Activated CD8-positive, alpha-beta T cell treated with anti-CD3 and anti-CD28 coated beads, Interleukin-2, amount 10 ng/mL, durations not matched to agents 7 days and 5 days (primary cell): Measurements from ENCODE around the gene ZDHHC21. TPM values are rescaled to one million over a fixed set of nuclear protein-coding genes. Genes with fewer than 3 reads are reported as not detected.
A peak's percentile ranks its signal among the peaks of the same experiment; 100 is the strongest.

Experiments used
- ATAC-seq: fragments of 150-1000 bp; cut with Tn5 transposase; one replicate; pipeline ENCODE4 v1.10.0; 2021; ENCODE audit warnings: moderate library complexity
- CTCF ChIA-PET: fragments of 350-600 bp; sonication (Branson Sonifier 250); formaldehyde crosslinking; loops from one replicate; lab custom pipeline; 2021; ENCODE audit warnings: antibody characterized with exemption; lab: Charles Lee
- POLR2A ChIA-PET: fragments of 350-600 bp; sonication (Branson Sonifier 250); formaldehyde crosslinking; loops from one replicate; lab custom pipeline; 2021; ENCODE audit warnings: antibody characterized with exemption; lab: Charles Lee
- DNase-seq: peaks from one replicate; pipeline ENCODE4 v3.0.0-alpha.2; 2020
- H3K27ac Mint-ChIP-seq: one replicate; pipeline ENCODE4 v1.8.0; 2021; ENCODE audit warnings: mild to moderate bottlenecking, mixed read lengths
- H3K27me3 Mint-ChIP-seq: one replicate; pipeline ENCODE4 v1.8.0; 2021; ENCODE audit warnings: low read depth, mixed read lengths
- H3K36me3 Mint-ChIP-seq: one replicate; pipeline ENCODE4 v1.8.0; 2021; ENCODE audit warnings: low read depth, mixed read lengths
- H3K4me1 Mint-ChIP-seq: one replicate; pipeline ENCODE4 v1.8.0; 2021; ENCODE audit warnings: low read depth, mixed read lengths
- H3K4me3 Mint-ChIP-seq: one replicate; pipeline ENCODE4 v1.8.0; 2021; ENCODE audit warnings: mild to moderate bottlenecking, mixed read lengths
- H3K9me3 Mint-ChIP-seq: one replicate; pipeline ENCODE4 v1.8.0; 2022; ENCODE audit warnings: mixed read lengths; ENCODE audit not compliant: insufficient read depth
- total RNA-seq, 2 experiments: library from RNA; stranded (reverse); gene quantifications; one replicate each; pipeline ENCODE4 v1.2.3, GENCODE V29; 2021

Gene ZDHHC21, protein sequence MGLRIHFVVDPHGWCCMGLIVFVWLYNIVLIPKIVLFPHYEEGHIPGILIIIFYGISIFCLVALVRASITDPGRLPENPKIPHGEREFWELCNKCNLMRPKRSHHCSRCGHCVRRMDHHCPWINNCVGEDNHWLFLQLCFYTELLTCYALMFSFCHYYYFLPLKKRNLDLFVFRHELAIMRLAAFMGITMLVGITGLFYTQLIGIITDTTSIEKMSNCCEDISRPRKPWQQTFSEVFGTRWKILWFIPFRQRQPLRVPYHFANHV
- total RNA-seq, result 1 to 10 TPM; 5.9 to 6.5 TPM

DNA sequence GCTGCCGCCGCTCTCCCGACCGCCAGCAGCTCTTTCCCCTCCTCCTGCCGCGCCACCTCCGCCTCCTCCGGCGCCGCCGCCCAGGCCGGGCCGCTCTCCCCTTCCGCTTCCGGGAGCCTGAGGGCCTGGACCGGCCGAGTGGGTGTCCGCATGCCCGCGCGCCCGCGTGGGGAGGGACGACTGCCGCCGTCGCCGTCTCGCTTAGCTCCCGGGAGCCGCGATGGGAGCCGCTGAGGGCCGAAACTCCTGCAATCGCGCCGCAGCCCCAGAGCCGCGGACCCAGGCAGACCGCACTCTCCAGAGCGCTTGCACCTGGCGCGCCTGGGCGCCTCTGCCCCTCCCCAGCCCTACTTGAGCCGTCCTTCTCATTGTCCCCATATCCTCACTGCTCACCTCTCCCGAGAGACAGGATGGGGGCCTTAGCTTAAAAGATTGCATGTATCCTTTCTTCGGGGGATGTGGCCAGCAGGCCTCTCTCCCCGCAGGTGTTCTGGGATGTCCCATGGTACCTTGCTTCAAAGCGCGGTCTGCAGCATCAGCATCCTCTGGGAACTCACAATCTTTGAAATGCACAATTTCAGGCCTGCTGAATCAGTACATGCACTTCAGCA, at the start of gene ZDHHC21:
Gene ZDHHC21, minus strand, starts transcription at position 182 of the 611 bp plus-strand sequence. CDS start 19,092 bp downstream, outside the sequence.
- peak; percentile 63 for DNase-seq
- ChIA-PET POLR2A (interaction anchor here (1.4 kb wide), 1 partner anchor 16 kb away, joined by 3 read pairs; no protein-coding TSS in a partner anchor), CTCF (interaction anchor here (1.4 to 1.7 kb wide), 2 partner anchors 18 to 32 kb away, joined by 4 to 6 read pairs; no protein-coding TSS in a partner anchor)
- Mint-ChIP-seq H3K36me3 (peaks cover 16% of the 10 kb centered on the region), H3K9me3 (no peaks in the 10 kb centered on the region), H3K27ac (peak within 1 kb of the TSS; percentile 84), H3K4me1 (peaks cover 29% of the 10 kb centered on the region), H3K4me3 (peak within 1 kb of the TSS; percentile 89), H3K27me3 (peaks cover 17% of the 10 kb centered on the region)
- peak; percentile 95 for ATAC-seq

DNA sequence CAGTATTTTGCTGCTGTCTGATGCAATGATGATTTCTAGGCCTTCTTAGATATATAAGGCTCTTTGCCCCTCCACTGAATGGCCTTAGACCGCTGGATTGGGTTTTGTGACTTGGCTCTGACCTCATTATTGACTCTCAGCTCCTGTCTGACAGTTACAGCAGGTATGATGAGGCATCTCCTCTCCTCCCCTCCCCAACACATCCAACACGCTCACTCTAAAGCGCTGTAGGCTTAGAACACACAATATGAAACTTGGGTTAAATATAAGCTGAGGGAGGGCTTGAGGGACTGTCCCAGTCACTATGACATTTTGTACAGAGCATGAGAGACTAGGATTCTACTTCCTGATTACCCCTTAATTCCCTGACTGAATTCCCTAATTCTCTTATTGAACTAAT, 48.1 kb upstream of the ZDHHC21 start:
- CTCF ChIA-PET, result no interaction called here
- peaks cover 5% of the 10 kb centered on the region for H3K27me3 Mint-ChIP-seq
- no peak overlapping the region for H3K27ac Mint-ChIP-seq
- H3K4me1 Mint-ChIP-seq, result no peaks in the 10 kb centered on the region
- POLR2A ChIA-PET, result no interaction called here
- ATAC-seq, result no peak
- H3K36me3 Mint-ChIP-seq, result no peaks in the 10 kb centered on the region
- no peaks in the 10 kb centered on the region for H3K9me3 Mint-ChIP-seq
- H3K4me3 Mint-ChIP-seq, result no peak overlapping the region
- DNase-seq, result no peak

DNA sequence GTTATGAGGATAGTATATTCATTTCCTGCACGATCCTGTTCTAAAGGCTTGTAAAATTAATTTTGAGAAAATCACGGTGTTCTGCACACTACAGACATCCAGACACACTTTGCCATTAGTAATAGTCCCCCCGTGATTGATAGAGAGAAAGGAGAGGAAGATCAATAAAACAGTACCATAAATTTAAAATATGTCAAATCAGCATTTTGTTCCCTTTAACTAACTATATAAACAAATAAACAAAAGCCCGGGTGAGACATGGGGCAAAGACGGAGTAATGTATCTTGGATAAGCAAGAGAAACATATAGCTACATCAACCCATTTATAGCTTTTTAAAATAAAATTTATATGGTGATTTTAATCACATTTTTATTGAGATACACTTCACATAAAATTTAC, 39.9 kb upstream of the ZDHHC21 start:
- no peaks in the 10 kb centered on the region for H3K9me3 Mint-ChIP-seq
- H3K4me1 Mint-ChIP-seq, result no peaks in the 10 kb centered on the region
- H3K36me3 Mint-ChIP-seq, result no peaks in the 10 kb centered on the region
- H3K27ac Mint-ChIP-seq, result no peak overlapping the region
- DNase-seq, result no peak
- POLR2A ChIA-PET, result no interaction called here
- H3K27me3 Mint-ChIP-seq, result peaks cover 2% of the 10 kb centered on the region
- CTCF ChIA-PET, result no interaction called here
- ATAC-seq, result no peak
- H3K4me3 Mint-ChIP-seq, result no peak overlapping the region

DNA sequence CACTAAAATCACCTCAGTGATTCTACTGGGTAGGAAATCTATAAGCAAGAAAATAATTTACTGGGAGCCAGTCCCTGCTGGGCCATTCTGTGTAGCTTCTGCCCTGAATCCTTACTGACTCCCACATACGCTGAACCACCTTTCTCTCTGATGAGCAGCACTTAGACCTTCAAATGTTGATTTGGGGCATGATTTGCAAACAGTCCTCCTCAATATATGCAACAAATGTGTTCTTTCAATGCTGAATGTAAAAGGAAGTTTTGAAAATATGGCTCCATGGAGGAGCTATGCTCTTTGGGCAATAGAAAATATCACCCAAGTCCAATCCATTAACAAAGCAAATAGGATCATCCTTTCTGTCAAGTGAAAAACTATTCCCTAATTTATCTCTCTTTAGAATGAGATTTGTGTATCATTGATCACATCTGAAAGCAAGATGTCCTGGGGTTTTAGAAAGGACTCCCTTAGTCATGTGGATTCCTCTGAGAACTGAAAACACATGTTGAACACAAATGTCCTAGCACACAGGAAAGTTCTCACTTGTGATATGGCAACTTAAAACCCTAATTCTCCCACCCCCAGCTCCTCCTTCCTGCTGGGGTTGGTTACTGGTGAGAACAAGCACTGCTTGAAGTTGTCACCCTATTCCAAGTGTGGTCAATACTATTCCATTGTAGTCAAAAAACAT, 38.2 kb upstream of the ZDHHC21 start:
- H3K4me3 Mint-ChIP-seq, result no peak overlapping the region
- no peak for DNase-seq
- ATAC-seq, result no peak
- H3K27me3 Mint-ChIP-seq, result peaks cover 2% of the 10 kb centered on the region
- CTCF ChIA-PET, result no interaction called here
- POLR2A ChIA-PET, result no interaction called here
- H3K36me3 Mint-ChIP-seq, result no peaks in the 10 kb centered on the region
- H3K4me1 Mint-ChIP-seq, result no peaks in the 10 kb centered on the region
- H3K27ac Mint-ChIP-seq, result no peak overlapping the region
- no peaks in the 10 kb centered on the region for H3K9me3 Mint-ChIP-seq

DNA sequence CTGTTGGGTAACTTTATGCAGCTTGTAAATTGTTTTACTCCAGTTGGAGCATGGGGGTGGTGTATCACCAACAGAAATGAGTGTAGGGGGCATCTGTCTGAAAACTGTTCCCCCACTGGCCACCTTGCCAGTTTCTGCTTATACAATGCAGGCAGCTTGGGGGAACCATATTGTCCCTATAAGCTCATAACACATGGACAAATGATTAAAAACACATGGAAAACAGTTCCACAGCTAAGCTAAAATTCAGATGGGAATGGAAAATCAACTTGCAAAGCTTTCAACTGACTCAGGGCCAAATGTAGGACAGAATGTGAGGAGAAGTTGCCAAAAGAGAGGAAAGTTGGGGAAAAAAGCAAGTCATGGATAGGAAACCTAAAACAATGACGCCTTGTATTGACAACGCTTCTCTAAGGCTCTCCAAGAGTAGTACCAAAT, 37.2 kb upstream of the ZDHHC21 start:
- H3K27me3 Mint-ChIP-seq, result peaks cover 2% of the 10 kb centered on the region
- ChIA-PET POLR2A (no interaction called here), CTCF (no interaction called here)
- DNase-seq (no peak), ATAC-seq (no peak)
- no peak overlapping the region for H3K27ac Mint-ChIP-seq
- H3K9me3 Mint-ChIP-seq, result no peaks in the 10 kb centered on the region
- H3K4me3 Mint-ChIP-seq, result no peak overlapping the region
- H3K4me1 Mint-ChIP-seq, result no peaks in the 10 kb centered on the region
- H3K36me3 Mint-ChIP-seq, result no peaks in the 10 kb centered on the region

DNA sequence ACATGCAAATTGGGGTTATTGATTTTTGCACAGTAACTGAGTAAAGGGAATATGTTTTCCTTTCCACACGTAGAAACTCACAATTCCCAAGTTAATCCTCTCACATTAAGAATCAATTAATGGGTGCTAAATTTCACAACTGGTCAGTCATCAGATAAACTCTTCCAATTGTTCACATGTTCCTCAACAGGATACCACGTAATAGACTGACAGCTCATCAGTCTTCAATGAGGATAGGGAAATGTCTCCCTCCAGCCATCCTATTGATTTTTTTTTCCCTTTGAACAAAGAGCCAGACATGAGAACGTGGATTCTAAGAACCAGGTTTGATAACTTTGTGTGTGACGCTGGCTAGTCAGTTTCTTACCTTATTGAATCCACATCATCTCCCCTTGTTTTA, 30.1 kb upstream of the ZDHHC21 start:
- ChIA-PET CTCF (interaction anchor here (1.1 kb wide), 1 partner anchor 9 kb away, joined by 3 read pairs; no protein-coding TSS in a partner anchor), POLR2A (no interaction called here)
- no peaks in the 10 kb centered on the region for H3K36me3 Mint-ChIP-seq
- ATAC-seq (no peak), DNase-seq (no peak)
- H3K9me3 Mint-ChIP-seq, result no peaks in the 10 kb centered on the region
- H3K27ac Mint-ChIP-seq, result no peak overlapping the region
- peaks cover 9% of the 10 kb centered on the region for H3K27me3 Mint-ChIP-seq
- no peaks in the 10 kb centered on the region for H3K4me1 Mint-ChIP-seq
- no peak overlapping the region for H3K4me3 Mint-ChIP-seq

DNA sequence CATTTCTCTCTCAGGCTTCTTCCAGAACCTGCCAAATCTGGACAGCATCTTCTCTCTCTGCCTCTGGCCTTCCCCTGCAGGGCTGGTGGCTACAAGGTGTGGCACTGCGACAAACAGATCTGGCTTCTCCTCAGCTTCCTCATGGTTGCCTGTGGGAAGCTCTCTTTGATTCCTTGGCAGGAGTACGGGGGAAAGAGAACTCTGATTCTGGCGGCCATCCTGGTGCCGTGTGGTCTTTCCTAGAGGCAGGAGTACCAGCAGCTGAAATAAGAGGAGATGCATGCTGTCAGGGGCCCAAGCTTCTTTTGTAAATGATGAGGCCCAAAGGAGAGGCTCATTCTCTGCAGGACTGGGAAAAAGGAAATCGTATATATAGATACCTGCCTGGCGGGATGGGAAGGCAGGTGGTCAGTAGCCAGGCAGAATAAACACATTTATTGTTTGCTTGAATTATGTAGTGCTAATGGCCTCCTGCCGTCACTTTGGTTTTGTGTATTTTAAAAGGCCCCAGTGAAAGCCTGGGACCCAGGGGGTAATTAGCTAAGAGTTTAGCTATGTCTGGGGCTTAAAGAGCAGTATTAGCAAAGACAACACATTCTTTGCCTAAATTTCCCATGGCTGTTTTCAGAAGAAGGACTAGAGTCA, 29.3 kb upstream of the ZDHHC21 start, which contains the start of gene CER1:
Gene CER1, minus strand, starts transcription at position 343 of the 645 bp plus-strand sequence. Its CDS starts 61 bp downstream, at position 282.
- H3K4me1 Mint-ChIP-seq, result no peaks in the 10 kb centered on the region
- no peak within 1 kb of the TSS for H3K27ac Mint-ChIP-seq
- ChIA-PET POLR2A (no interaction called here), CTCF (interaction anchor here (1.1 kb wide), 1 partner anchor 10 kb away, joined by 3 read pairs; no protein-coding TSS in a partner anchor)
- ATAC-seq, result no peak
- peaks cover 11% of the 10 kb centered on the region for H3K27me3 Mint-ChIP-seq
- H3K9me3 Mint-ChIP-seq, result no peaks in the 10 kb centered on the region
- no peaks in the 10 kb centered on the region for H3K36me3 Mint-ChIP-seq
- no peak within 1 kb of the TSS for H3K4me3 Mint-ChIP-seq
- no peak for DNase-seq

DNA sequence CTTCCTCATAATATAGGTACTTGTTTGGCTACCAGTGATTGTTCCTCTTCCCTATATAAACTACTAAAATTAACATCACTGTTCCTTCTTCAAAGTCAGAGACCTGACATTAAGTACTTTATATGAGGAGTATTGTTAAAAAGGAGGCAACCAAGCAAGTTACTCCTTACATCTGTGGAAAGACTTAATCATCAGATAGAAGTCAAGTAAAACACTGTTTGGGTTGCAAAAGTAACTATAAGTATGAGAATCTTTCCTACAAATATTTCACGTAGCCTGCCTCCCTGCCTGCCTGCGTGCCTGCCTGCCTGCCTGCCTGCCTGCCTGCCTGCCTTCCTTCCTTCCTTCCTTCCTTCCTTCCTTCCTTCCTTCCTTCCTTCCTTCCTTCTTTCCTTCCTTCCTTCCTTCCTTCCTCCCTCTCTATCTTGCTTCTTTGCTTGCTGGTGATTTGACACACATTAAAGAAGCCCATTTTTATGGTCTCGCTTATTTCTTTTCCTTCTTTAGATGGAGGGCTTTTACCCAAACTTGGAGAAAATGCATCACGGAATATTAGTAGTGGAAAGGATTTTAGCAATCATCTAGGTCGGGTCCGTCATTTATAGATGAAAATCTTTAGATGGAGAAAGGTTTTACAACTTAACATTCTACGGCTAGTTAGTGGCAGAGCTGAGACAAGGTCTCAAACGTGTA, 26.1 kb upstream of the ZDHHC21 start:
- Mint-ChIP-seq H3K4me3 (no peak overlapping the region), H3K27ac (no peak overlapping the region), H3K9me3 (no peaks in the 10 kb centered on the region), H3K4me1 (no peaks in the 10 kb centered on the region), H3K27me3 (peaks cover 11% of the 10 kb centered on the region), H3K36me3 (no peaks in the 10 kb centered on the region)
- CTCF ChIA-PET, result interaction anchor here (0.6 kb wide), 1 partner anchor 1069 kb away, joined by 4 read pairs; no protein-coding TSS in a partner anchor
- DNase-seq (no peak), ATAC-seq (no peak)
- POLR2A ChIA-PET, result no interaction called here

DNA sequence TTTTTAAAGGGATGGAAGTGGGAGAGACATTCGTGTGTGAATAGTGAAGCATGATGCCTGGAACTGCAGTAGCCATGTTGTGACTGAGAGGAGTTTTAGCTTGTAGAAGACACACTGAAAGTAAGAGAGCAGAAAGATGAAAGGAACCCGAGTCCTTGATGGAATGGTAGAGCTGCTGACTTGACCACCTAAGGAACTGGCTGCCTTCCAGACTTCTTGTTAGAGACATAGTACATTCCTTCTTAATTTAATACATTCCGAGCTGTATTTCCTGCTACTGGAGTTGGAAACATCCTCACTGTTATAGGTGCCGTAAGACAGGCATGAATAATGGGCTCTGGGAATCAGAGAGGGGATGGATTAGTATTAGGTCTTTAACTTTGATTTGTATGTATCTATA, 21.9 kb upstream of the ZDHHC21 start:
- DNase-seq (no peak), ATAC-seq (no peak)
- no peak overlapping the region for H3K27ac Mint-ChIP-seq
- H3K36me3 Mint-ChIP-seq, result no peaks in the 10 kb centered on the region
- POLR2A ChIA-PET, result no interaction called here
- no peak overlapping the region for H3K4me3 Mint-ChIP-seq
- no peaks in the 10 kb centered on the region for H3K4me1 Mint-ChIP-seq
- H3K27me3 Mint-ChIP-seq, result peaks cover 21% of the 10 kb centered on the region
- CTCF ChIA-PET, result no interaction called here
- no peaks in the 10 kb centered on the region for H3K9me3 Mint-ChIP-seq

DNA sequence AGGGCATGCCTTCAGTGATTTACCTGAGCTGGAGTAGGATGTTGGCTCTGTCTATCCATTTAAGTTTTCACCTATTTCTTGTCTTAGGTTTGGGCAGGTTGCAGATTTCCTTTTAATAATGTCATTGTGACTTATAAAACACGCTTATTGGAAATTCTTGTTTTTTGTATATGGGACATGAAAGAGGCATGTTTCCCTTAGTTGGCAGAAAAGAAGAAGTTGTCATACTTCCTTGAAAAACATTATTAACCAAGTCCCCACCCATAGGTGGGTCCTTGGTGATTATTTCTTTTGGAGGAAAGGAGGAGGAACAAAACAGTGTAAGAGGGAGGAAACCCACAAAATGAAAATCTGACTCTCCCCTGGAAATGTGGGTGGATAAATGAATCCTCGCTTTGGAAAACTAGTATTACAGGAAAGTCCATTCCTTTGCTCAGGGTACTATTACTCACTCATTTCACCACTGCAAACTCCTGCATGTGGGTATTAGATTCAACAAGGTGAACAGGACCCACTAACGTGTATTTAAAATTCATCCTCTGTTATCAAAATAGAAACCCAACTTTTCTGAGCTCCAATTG, 20.0 kb upstream of the ZDHHC21 start:
- DNase-seq (no peak), ATAC-seq (no peak)
- H3K4me3 Mint-ChIP-seq, result no peak overlapping the region
- H3K36me3 Mint-ChIP-seq, result no peaks in the 10 kb centered on the region
- H3K27ac Mint-ChIP-seq, result no peak overlapping the region
- ChIA-PET CTCF (no interaction called here), POLR2A (no interaction called here)
- no peaks in the 10 kb centered on the region for H3K4me1 Mint-ChIP-seq
- H3K27me3 Mint-ChIP-seq, result peaks cover 18% of the 10 kb centered on the region
- no peaks in the 10 kb centered on the region for H3K9me3 Mint-ChIP-seq

DNA sequence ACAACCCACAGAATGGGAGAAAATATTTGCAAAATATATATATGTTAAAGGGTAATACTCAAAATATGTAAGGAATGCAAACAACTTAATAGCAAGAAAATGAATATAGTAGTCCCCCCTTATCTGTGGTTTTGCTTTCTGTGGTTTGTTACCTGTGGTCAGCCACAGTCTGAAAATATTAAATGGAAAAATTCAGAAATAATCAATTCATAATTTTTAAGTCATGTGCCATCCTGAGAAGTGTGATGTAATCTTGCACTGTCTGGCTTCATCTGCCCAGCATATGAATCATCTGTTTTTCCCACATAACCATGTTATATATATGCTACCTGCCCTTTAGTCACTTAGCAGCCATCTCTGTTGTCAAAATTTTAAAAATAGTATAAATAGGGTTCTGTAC, 17.6 kb upstream of the ZDHHC21 start:
- ATAC-seq (no peak), DNase-seq (no peak)
- ChIA-PET CTCF (no interaction called here), POLR2A (interaction anchor here (0.6 kb wide), 1 partner anchor 30 kb away, joined by 5 read pairs; no protein-coding TSS in a partner anchor)
- peaks cover 24% of the 10 kb centered on the region for H3K27me3 Mint-ChIP-seq
- peaks cover 13% of the 10 kb centered on the region for H3K9me3 Mint-ChIP-seq
- no peak overlapping the region for H3K4me3 Mint-ChIP-seq
- H3K36me3 Mint-ChIP-seq, result no peaks in the 10 kb centered on the region
- no peaks in the 10 kb centered on the region for H3K4me1 Mint-ChIP-seq
- no peak overlapping the region for H3K27ac Mint-ChIP-seq
